Stimulated activated CD4-positive, alpha-beta T cell treated with anti-CD3 and anti-CD28 coated beads, Interleukin-4, amount 100 ng/mL, for 48 hours (primary cell): ENCODE data around the gene BPIFA1.
A peak's percentile ranks its signal among the peaks of the same experiment; 100 is the strongest.

Experiments
- DNase-seq, 2 donors: peaks; one replicate each; pipeline ENCODE4 v3.0.0-alpha.2; 2020; ENCODE audit warnings: low read depth in 2 of 2

Gene BPIFA1

GRCh38 chr20:33277471-33278441 is 42.0 kb downstream of the BPIFA1 start:
- DNase-seq = no peak

GRCh38 chr20:33278700-33279099 is 42.9 kb downstream of the BPIFA1 start:
- no peak for DNase-seq

- no peak for DNase-seq
Measured at GRCh38 chr20:33279261-33279910, 43.6 kb downstream of the BPIFA1 start.

GRCh38 chr20:33280000-33280680 is 44.3 kb downstream of the BPIFA1 start:
- DNase-seq = no peak

GRCh38 chr20:33280775-33281174 is 45.0 kb downstream of the BPIFA1 start:
- DNase-seq = no peak

GRCh38 chr20:33281550-33282146 is 45.9 kb downstream of the BPIFA1 start:
- DNase-seq = no peak

- no peak for DNase-seq
Measured at GRCh38 chr20:33282196-33282934, 46.6 kb downstream of the BPIFA1 start.

GRCh38 chr20:33282991-33283555 is 47.3 kb downstream of the BPIFA1 start, which contains the start of gene BPIFB1:
TSS of gene BPIFB1 (plus strand) at chr20:33283214. CDS start at chr20:33286074, 2,860 bp downstream.
- no peak for DNase-seq

GRCh38 chr20:33284284-33284683 is 48.5 kb downstream of the BPIFA1 start:
- DNase-seq = no peak

- DNase-seq = no peak
Measured at GRCh38 chr20:33284937-33285336, 49.1 kb downstream of the BPIFA1 start.

GRCh38 chr20:33285861-33286495 is 50.2 kb downstream of the BPIFA1 start:
- DNase-seq = no peak

GRCh38 chr20:33287884-33288283 is 52.1 kb downstream of the BPIFA1 start:
- no peak for DNase-seq

GRCh38 chr20:33290852-33291251 is 55.1 kb downstream of the BPIFA1 start:
- no peak for DNase-seq

- DNase-seq = no peak
Measured at GRCh38 chr20:33291416-33291815, 55.6 kb downstream of the BPIFA1 start.

- peak; percentile 56 to 75 for DNase-seq
Measured at GRCh38 chr20:33291830-33292355, 56.1 kb downstream of the BPIFA1 start.
